SK-N-SH (cell line): ENCODE data around the gene OSBPL10. TPM values are rescaled to one million over a fixed set of nuclear protein-coding genes. Genes with fewer than 3 reads are reported as not detected.

ENCODE experiments used
- CTCF ChIA-PET: fragments of 300-600, 350-600 bp; formaldehyde crosslinking; extraction: SDS; loops from one replicate; lab custom pipeline; 2021; lab: Yijun Ruan, JAX
- POLR2A ChIA-PET: fragments of 350-600 bp; sonication (Branson Sonifier 250); formaldehyde crosslinking; extraction: SDS; loops from one replicate; lab custom pipeline; 2020; ENCODE audit warnings: antibody characterized with exemption, inconsistent platforms; lab: Yijun Ruan, JAX
- DNase-seq: peaks from one replicate; pipeline ENCODE4 v3.0.0; 2012
- H2AFZ ChIP-seq: fragments of 200-600 bp; sonication (generic); 2 replicates; pipeline ENCODE4 v1.8.1; 2016; ENCODE audit warnings: antibody characterized with exemption, mild to moderate bottlenecking, low read depth
- H3F3A ChIP-seq: fragments of 200-600 bp; sonication (generic); replicated peaks from 2 replicates; pipeline ENCODE3; 2016; ENCODE audit warnings: antibody characterized with exemption, mild to moderate bottlenecking; ENCODE audit not compliant: insufficient read depth
- H3K27ac ChIP-seq, 2 experiments: fragments of 200-500 bp in 1 of 2; fragments of 200-600 bp in 1 of 2; sonication (Bioruptor generic) in 1 of 2; sonication (generic), shearing (Covaris generic) in 1 of 2; 2 replicates each; pipeline versions ENCODE4 v1.5.1 to v1.6.1; 2014 to 2016; ENCODE audit warnings: low read depth in 2 of 2, inconsistent platforms in 1 of 2, low read length in 1 of 2, mild to moderate bottlenecking in 1 of 2, mixed read lengths in 1 of 2
- H3K27me3 ChIP-seq: fragments of 200-600 bp; sonication (generic), shearing (Covaris generic); 2 replicates; pipeline ENCODE4 v1.6.1; 2016; ENCODE audit warnings: mixed run types; ENCODE audit not compliant: insufficient read depth
- H3K36me3 ChIP-seq, 2 experiments: fragments of 200-500 bp in 1 of 2; fragments of 200-600 bp in 1 of 2; sonication (Bioruptor generic) in 1 of 2; sonication (generic) in 1 of 2; replicated peaks in 1 of 2; 2 replicates each; pipeline versions ENCODE3 to v1.5.1; 2014 to 2016; ENCODE audit warnings: low read length in 1 of 2, mild to moderate bottlenecking in 1 of 2; ENCODE audit not compliant: insufficient read depth in 2 of 2, control insufficient read depth in 1 of 2
- H3K4me1 ChIP-seq, 2 experiments: fragments of 200-500 bp in 1 of 2; fragments of 200-600 bp in 1 of 2; sonication (Bioruptor generic) in 1 of 2; sonication (generic), shearing (Covaris generic) in 1 of 2; 2 replicates each; pipeline versions ENCODE4 v1.5.1 to v1.6.1; 2014 to 2016; ENCODE audit warnings: low read depth in 1 of 2, low read length in 1 of 2, mixed run types in 1 of 2; ENCODE audit not compliant: insufficient read depth in 2 of 2, control insufficient read depth in 1 of 2
- H3K4me2 ChIP-seq: fragments of 200-600 bp; sonication (generic), shearing (Covaris generic); 2 replicates; pipeline ENCODE4 v1.6.1; 2017; ENCODE audit warnings: mixed run types
- H3K4me3 ChIP-seq, 2 experiments: fragments of 200-500 bp in 1 of 2; fragments of 200-600 bp in 1 of 2; sonication (Bioruptor generic) in 1 of 2; sonication (generic), shearing (Covaris generic) in 1 of 2; 2 replicates each; pipeline versions ENCODE4 v1.5.1 to v1.8.1; 2014 to 2016; ENCODE audit warnings: low read depth in 2 of 2, inconsistent platforms in 1 of 2, low read length in 1 of 2, mild to moderate bottlenecking in 1 of 2, mixed read lengths in 1 of 2, moderate library complexity in 1 of 2
- H3K79me2 ChIP-seq: fragments of 200-600 bp; sonication (generic); 2 replicates; pipeline ENCODE4 v1.8.1; 2017; ENCODE audit warnings: mild to moderate bottlenecking; ENCODE audit not compliant: insufficient read depth
- H3K9ac ChIP-seq: fragments of 200-600 bp; sonication (generic); 2 replicates; pipeline ENCODE4 v1.6.1; 2017; ENCODE audit warnings: mixed run types
- H3K9me2 ChIP-seq: fragments of 200-600 bp; sonication (generic); 2 replicates; pipeline ENCODE4 v1.6.1; 2017; ENCODE audit warnings: mixed run types
- H3K9me3 ChIP-seq: fragments of 200-600 bp; sonication (generic); 2 replicates; pipeline ENCODE4 v1.6.1; 2017; ENCODE audit warnings: mixed run types, mild to moderate bottlenecking, moderate library complexity
- H4K20me1 ChIP-seq: fragments of 200-600 bp; sonication (generic); 2 replicates; pipeline ENCODE4 v1.6.1; 2017; ENCODE audit warnings: mild to moderate bottlenecking, mixed run types; ENCODE audit not compliant: insufficient read depth
- CTCF ChIP-seq: fragments of 200-600 bp; sonication (generic); IDR thresholded peaks from 2 replicates; pipeline ENCODE4 v1.6.1; 2017; ENCODE audit warnings: antibody characterized with exemption, mild to moderate bottlenecking, moderate library complexity
- EP300 ChIP-seq, 2 experiments: IDR thresholded peaks; 2 replicates each; pipeline versions ENCODE4 v1.4.0 to v1.6.1; 2012; ENCODE audit warnings: borderline replicate concordance in 1 of 2, low read depth in 1 of 2, low read length in 1 of 2
- FOSL2 ChIP-seq: IDR thresholded peaks from 2 replicates; pipeline ENCODE4 v1.4.0; 2012; ENCODE audit warnings: low read depth, mild to moderate bottlenecking, moderate library complexity, borderline replicate concordance
- GATA2 ChIP-seq: sonication (generic); formaldehyde crosslinking; IDR thresholded peaks from 2 replicates; pipeline ENCODE4 v1.5.0; 2020; ENCODE audit warnings: mild to moderate bottlenecking, missing genetic modification reagents
- JUND ChIP-seq: IDR thresholded peaks from 2 replicates; pipeline ENCODE4 v1.4.0; 2012
- MAX ChIP-seq: IDR thresholded peaks from 2 replicates; pipeline ENCODE4 v1.4.0; 2012; ENCODE audit warnings: low read depth
- MEF2A ChIP-seq: IDR thresholded peaks from 2 replicates; pipeline ENCODE4 v1.4.0; 2012; ENCODE audit warnings: low read depth, borderline replicate concordance
- MXI1 ChIP-seq: IDR thresholded peaks from 2 replicates; pipeline ENCODE4 v1.6.1; 2012; ENCODE audit warnings: mild to moderate bottlenecking, low read depth, low read length, improper control_type of control experiment
- NFIC ChIP-seq: IDR thresholded peaks from 2 replicates; pipeline ENCODE4 v1.4.0; 2012; ENCODE audit warnings: borderline replicate concordance
- PBX3 ChIP-seq: IDR thresholded peaks from 2 replicates; pipeline ENCODE4; 2012
- POLR2AphosphoS5 ChIP-seq: IDR thresholded peaks from 2 replicates; pipeline ENCODE4 v1.6.1; 2012; ENCODE audit warnings: low read depth, low read length
- RAD21 ChIP-seq: IDR thresholded peaks from 2 replicates; pipeline ENCODE4 v1.6.1; 2012; ENCODE audit warnings: mild to moderate bottlenecking, low read length
- RCOR1 ChIP-seq: fragments of 150-350 bp; IDR thresholded peaks from 2 replicates; pipeline ENCODE4 v1.6.1; 2017; ENCODE audit warnings: antibody characterized with exemption, low read length
- RFX5 ChIP-seq: IDR thresholded peaks from 2 replicates; pipeline ENCODE4 v1.6.1; 2012; ENCODE audit warnings: mild to moderate bottlenecking, improper control_type of control experiment, low read length
- SIN3A ChIP-seq: IDR thresholded peaks from 2 replicates; pipeline ENCODE4 v1.6.1; 2012; ENCODE audit warnings: low read depth, mild to moderate bottlenecking, low read length, moderate library complexity, borderline replicate concordance
- SMC3 ChIP-seq: IDR thresholded peaks from 2 replicates; pipeline ENCODE4 v1.6.1; 2012; ENCODE audit warnings: low read depth, low read length, improper control_type of control experiment
- TCF12 ChIP-seq: IDR thresholded peaks from 2 replicates; pipeline ENCODE4 v1.4.0; 2012
- ZBTB33 ChIP-seq: IDR thresholded peaks from 2 replicates; pipeline ENCODE4 v1.4.0; 2012; ENCODE audit warnings: low read depth, borderline replicate concordance
- WGBS: methylation state at CpG from one replicate; pipeline ENCODE4 v1.1.6; 2017; ENCODE audit warnings: low lambda C conversion rate; 5-methylcytosine and 5-hydroxymethylcytosine counted together
- polyA plus RNA-seq, 3 experiments: library from polyadenylated mRNA; depleted of rRNA; stranded (reverse); fragments of >200 nt; gene quantifications; 2 replicates each; pipeline ENCODE4 v1.2.3, GENCODE V29; 2012
- TF ChIP-seq, protein P1 (sequence below): IDR thresholded peaks from 2 replicates; pipeline ENCODE4 v1.6.1; 2012; ENCODE audit warnings: mild to moderate bottlenecking, low read depth, low read length, moderate library complexity

OSBPL10 gene
- polyA plus RNA-seq, 1 of the 3 experiments (the other 2 are of a cell fraction): 0.12 TPM

GRCh38 chr3:31765871-31766270 is 215.2 kb downstream of the OSBPL10 start:
- Histone ChIP-seq H3K36me3 (no peaks in the 10 kb centered on the region), H3K4me1 (no peaks in the 10 kb centered on the region), H3K27me3 (no peaks in the 10 kb centered on the region), H3K79me2 (no peaks in the 10 kb centered on the region), H3K4me3 (no peak overlapping the region), H3K9me2 (no peaks in the 10 kb centered on the region), H3F3A (no peaks in the 10 kb centered on the region), H3K9me3 (no peaks in the 10 kb centered on the region), H3K4me2 (no peak overlapping the region), H3K27ac (no peak overlapping the region), H4K20me1 (no peaks in the 10 kb centered on the region), H3K9ac (no peak overlapping the region), H2AFZ (no peak overlapping the region)
- CTCF ChIA-PET: interaction anchor here (1.4 kb wide), 1 partner anchor 997 kb away, joined by 4 read pairs; no protein-coding TSS in a partner anchor
- TF ChIP-seq SIN3A (no peak), EP300 (IDR thresholded peaks at IDR 0.05; ENCODE audit: borderline replicate concordance in 1 of 2, low read depth in 1 of 2, low read length in 1 of 2) (no peak), TCF12 (no peak), MEF2A (no peak), POLR2AphosphoS5 (no peak), MAX (no peak), GATA2 (no peak), RAD21 (no peak), MXI1 (no peak)
- no peak for DNase-seq
- POLR2A ChIA-PET: no interaction called here
- WGBS: 50% methylated on average over 3 of the region's 4 CpGs

- Histone ChIP-seq H2AFZ (no peak overlapping the region), H3K79me2 (no peaks in the 10 kb centered on the region), H3K9me3 (no peaks in the 10 kb centered on the region), H3K4me2 (no peak overlapping the region), H3K27me3 (no peaks in the 10 kb centered on the region), H3K9me2 (no peaks in the 10 kb centered on the region), H3K36me3 (no peaks in the 10 kb centered on the region), H3K4me3 (no peak overlapping the region), H3K27ac (no peak overlapping the region), H3K4me1 (no peaks in the 10 kb centered on the region), H3K9ac (no peak overlapping the region), H4K20me1 (no peaks in the 10 kb centered on the region), H3F3A (no peaks in the 10 kb centered on the region)
- TF ChIP-seq PBX3: no peak
- no peak for TF ChIP-seq CTCF
- no peak for TF ChIP-seq POLR2AphosphoS5
- TF ChIP-seq, protein P1, sequence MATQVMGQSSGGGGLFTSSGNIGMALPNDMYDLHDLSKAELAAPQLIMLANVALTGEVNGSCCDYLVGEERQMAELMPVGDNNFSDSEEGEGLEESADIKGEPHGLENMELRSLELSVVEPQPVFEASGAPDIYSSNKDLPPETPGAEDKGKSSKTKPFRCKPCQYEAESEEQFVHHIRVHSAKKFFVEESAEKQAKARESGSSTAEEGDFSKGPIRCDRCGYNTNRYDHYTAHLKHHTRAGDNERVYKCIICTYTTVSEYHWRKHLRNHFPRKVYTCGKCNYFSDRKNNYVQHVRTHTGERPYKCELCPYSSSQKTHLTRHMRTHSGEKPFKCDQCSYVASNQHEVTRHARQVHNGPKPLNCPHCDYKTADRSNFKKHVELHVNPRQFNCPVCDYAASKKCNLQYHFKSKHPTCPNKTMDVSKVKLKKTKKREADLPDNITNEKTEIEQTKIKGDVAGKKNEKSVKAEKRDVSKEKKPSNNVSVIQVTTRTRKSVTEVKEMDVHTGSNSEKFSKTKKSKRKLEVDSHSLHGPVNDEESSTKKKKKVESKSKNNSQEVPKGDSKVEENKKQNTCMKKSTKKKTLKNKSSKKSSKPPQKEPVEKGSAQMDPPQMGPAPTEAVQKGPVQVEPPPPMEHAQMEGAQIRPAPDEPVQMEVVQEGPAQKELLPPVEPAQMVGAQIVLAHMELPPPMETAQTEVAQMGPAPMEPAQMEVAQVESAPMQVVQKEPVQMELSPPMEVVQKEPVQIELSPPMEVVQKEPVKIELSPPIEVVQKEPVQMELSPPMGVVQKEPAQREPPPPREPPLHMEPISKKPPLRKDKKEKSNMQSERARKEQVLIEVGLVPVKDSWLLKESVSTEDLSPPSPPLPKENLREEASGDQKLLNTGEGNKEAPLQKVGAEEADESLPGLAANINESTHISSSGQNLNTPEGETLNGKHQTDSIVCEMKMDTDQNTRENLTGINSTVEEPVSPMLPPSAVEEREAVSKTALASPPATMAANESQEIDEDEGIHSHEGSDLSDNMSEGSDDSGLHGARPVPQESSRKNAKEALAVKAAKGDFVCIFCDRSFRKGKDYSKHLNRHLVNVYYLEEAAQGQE: no peak
- TF ChIP-seq SMC3: no peak
- TF ChIP-seq NFIC: no peak
- TF ChIP-seq RFX5: no peak
- no peak for TF ChIP-seq JUND
- no peak for TF ChIP-seq MAX
- no peak for TF ChIP-seq RCOR1
- TF ChIP-seq FOSL2: no peak
- TF ChIP-seq EP300 (IDR thresholded peaks at IDR 0.05; ENCODE audit: borderline replicate concordance in 1 of 2, low read depth in 1 of 2, low read length in 1 of 2): no peak
- TF ChIP-seq ZBTB33: no peak
- TF ChIP-seq MEF2A: no peak
- DNase-seq: no peak
- POLR2A ChIA-PET: no interaction called here
- 35% methylated on average over 3 of the region's 3 CpGs for WGBS
- CTCF ChIA-PET: interaction anchor here (0.8 to 1.0 kb wide), 3 partner anchors 12 to 994 kb away, joined by 3 to 4 read pairs (median 3); no protein-coding TSS in a partner anchor
Observed at GRCh38 chr3:31763731-31764130, 217.3 kb downstream of the OSBPL10 start.
